ENCODE results near the gene TSPAN18.

Gene TSPAN18

DNA sequence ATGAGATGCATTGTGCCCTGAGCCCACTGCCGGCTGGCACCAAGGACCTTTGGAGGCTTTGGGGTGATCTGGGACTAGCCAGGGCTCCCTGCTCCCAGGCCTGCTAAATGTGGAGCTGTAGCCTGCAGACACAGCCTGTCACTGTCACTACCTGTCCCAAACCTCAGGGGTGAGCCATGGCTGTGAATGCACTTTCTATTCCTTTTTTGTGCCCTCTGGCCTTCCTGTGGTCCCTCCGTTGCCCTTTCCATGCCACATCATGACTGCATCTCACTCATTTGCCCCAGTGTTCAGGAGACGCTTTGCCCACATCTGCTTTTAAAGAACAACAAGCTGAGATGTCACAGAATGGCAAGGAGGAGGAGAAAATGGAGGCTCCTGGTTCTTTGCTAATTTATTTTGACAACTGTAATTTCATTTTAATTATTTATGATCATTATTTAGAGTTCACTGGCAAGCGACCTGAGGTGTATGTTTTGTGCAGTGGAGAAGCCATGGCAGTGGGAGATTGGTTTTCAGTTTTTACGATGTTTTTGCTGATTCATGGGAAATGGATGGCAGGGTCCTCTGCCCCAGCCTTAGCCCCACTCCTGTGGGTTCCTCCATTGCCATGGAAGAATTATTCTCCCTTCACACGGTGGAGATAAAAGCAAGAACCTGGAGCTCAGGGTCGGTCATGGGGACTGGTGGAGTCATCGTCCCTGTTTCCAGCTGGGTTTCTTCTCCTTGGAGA, 69.2 kb downstream of the TSPAN18 start:
- Histone ChIP-seq H3K27me3 (replicated peaks; ENCODE audit: control insufficient read depth, insufficient read depth, low read length) (no peaks in the 10 kb centered on the region), H3K4me3 (replicated peaks; ENCODE audit: low read depth, low read length) (no peak overlapping the region), H3K36me3 (ENCODE audit: control insufficient read depth, insufficient read depth, low read length) (no peaks in the 10 kb centered on the region)
- no peak for DNase-seq (ENCODE audit: extremely low read depth, insufficient read length)
- TF ChIP-seq, protein P1, sequence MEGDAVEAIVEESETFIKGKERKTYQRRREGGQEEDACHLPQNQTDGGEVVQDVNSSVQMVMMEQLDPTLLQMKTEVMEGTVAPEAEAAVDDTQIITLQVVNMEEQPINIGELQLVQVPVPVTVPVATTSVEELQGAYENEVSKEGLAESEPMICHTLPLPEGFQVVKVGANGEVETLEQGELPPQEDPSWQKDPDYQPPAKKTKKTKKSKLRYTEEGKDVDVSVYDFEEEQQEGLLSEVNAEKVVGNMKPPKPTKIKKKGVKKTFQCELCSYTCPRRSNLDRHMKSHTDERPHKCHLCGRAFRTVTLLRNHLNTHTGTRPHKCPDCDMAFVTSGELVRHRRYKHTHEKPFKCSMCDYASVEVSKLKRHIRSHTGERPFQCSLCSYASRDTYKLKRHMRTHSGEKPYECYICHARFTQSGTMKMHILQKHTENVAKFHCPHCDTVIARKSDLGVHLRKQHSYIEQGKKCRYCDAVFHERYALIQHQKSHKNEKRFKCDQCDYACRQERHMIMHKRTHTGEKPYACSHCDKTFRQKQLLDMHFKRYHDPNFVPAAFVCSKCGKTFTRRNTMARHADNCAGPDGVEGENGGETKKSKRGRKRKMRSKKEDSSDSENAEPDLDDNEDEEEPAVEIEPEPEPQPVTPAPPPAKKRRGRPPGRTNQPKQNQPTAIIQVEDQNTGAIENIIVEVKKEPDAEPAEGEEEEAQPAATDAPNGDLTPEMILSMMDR (IDR thresholded peaks at IDR 0.05; ENCODE audit: insufficient read depth, low read length, poor library complexity, severe bottlenecking), result no peak

DNA sequence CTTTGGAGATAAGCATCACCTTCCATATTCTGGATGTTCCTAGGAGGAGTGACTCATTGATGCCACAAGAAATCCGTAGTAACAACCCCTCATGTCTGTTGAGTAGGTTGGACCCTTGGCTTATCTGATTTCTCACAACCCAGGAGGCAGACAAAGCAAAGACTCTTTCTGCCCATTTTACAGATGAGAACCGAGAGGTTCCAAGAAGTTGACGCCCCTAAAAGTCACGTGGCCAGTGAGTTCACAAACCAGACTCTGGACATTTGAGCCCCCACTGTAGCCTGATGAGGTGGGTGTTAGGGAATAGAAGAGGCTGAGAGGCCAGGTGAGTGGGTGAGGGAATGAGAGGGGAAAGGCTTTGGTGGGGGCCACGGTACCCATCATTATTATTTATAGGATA, 70.3 kb downstream of the TSPAN18 start:
- no peak for DNase-seq (ENCODE audit: extremely low read depth, insufficient read length)
- no peaks in the 10 kb centered on the region for H3K36me3 ChIP-seq (ENCODE audit: control insufficient read depth, insufficient read depth, low read length)
- no peaks in the 10 kb centered on the region for H3K27me3 ChIP-seq (replicated peaks; ENCODE audit: control insufficient read depth, insufficient read depth, low read length)
- TF ChIP-seq, protein P1 (IDR thresholded peaks at IDR 0.05; ENCODE audit: insufficient read depth, low read length, poor library complexity, severe bottlenecking), result no peak
- no peak overlapping the region for H3K4me3 ChIP-seq (replicated peaks; ENCODE audit: low read depth, low read length)

DNA sequence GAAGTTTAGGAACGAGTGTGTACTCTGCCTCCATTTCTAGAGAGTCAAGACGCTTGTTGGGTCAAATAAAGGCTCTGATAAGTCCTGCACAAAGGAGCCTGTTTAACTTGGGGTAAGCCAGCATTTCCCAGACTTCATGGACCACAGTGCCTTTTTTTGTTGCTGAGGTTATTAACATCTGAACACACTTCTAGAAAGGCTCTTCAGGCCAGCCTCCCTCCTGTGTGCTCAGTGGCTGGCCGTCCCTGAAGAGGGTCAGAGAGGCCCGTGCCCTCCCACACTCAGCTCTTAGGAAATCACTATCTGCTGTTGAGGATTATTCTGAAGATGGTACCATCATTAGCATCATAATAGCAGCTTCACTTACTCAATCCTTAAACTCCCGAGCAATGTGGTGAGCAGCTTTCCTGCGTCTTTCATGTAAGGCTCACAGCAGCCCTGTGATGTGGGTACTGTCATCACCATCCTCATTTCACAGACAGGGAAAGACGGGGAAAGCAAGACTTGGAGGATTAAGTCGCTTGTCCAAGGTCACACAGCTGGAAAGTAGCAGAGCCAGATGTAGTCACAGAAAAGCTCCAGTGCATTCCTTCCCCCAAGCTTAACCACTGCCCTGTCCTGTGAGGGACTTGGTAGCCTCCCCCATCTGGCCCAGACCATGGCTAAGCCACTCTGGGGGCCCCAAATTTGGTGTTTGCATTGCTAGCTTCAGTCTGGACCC, 71.3 kb downstream of the TSPAN18 start:
- Histone ChIP-seq H3K36me3 (ENCODE audit: control insufficient read depth, insufficient read depth, low read length) (no peaks in the 10 kb centered on the region), H3K4me3 (replicated peaks; ENCODE audit: low read depth, low read length) (no peak overlapping the region), H3K27me3 (replicated peaks; ENCODE audit: control insufficient read depth, insufficient read depth, low read length) (no peaks in the 10 kb centered on the region)
- TF ChIP-seq, protein P1 (IDR thresholded peaks at IDR 0.05; ENCODE audit: insufficient read depth, low read length, poor library complexity, severe bottlenecking), result no peak
- DNase-seq (ENCODE audit: extremely low read depth, insufficient read length), result no peak

DNA sequence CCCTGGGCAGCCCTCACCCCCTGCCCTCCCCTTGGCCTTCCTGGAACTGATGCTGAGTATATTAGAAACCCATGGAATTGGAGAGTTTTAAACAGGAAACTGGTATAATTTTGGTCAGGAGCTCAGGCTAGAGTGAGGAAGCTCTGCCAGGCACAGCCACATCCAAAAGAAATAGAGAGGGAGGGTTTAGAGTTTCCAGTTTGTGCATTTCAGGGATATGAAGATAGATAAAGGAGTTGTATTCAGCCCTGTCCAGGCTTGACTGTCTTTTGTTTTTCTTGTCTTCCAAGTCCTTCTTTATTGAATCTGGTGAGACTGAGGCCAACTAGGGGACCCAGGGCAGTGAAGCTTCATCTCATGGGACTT, 71.8 kb downstream of the TSPAN18 start:
- DNase-seq (ENCODE audit: extremely low read depth, insufficient read length), result no peak
- H3K4me3 ChIP-seq (replicated peaks; ENCODE audit: low read depth, low read length), result no peak overlapping the region
- H3K27me3 ChIP-seq (replicated peaks; ENCODE audit: control insufficient read depth, insufficient read depth, low read length), result no peaks in the 10 kb centered on the region; the same call in 1 of the 2 replicates
- TF ChIP-seq, protein P1 (IDR thresholded peaks at IDR 0.05; ENCODE audit: insufficient read depth, low read length, poor library complexity, severe bottlenecking), result no peak
- no peaks in the 10 kb centered on the region for H3K36me3 ChIP-seq (ENCODE audit: control insufficient read depth, insufficient read depth, low read length)

DNA sequence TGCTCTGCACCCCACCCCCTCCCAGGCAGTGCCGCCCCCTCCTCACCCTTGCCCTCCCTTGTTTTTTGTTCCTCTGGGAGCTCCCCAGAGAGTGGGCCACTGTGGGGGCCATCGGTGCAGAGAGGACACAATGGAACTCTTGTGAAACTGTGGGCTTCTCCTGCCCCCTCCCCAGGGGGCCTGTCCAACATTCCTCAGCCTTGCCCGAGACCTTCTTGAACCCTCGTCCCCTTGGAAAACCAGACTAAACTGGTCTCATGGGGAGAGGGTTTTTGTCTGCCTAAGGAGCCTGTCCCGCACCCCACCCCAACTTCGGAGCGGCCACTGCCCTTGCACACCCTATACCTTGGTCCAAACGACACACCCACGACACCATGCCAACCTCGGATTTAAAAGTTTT, 72.2 kb downstream of the TSPAN18 start:
- Histone ChIP-seq H3K27me3 (replicated peaks; ENCODE audit: control insufficient read depth, insufficient read depth, low read length) (no peaks in the 10 kb centered on the region; the same call in 1 of the 2 replicates), H3K36me3 (ENCODE audit: control insufficient read depth, insufficient read depth, low read length) (no peaks in the 10 kb centered on the region), H3K4me3 (replicated peaks; ENCODE audit: low read depth, low read length) (no peak overlapping the region)
- no peak for DNase-seq (ENCODE audit: extremely low read depth, insufficient read length)
- TF ChIP-seq, protein P1 (IDR thresholded peaks at IDR 0.05; ENCODE audit: insufficient read depth, low read length, poor library complexity, severe bottlenecking), result no peak

Data from GM06990 (cell line).